ENCODE measurements around the gene TEC.

TEC gene

GRCh38 chr4:48250343-48250742, 19.3 kb downstream of the TEC start:
- Histone ChIP-seq H3K4me1 (no peaks in the 10 kb centered on the region), H3K4me3 (ENCODE audit: low read depth, low read length) (no peak overlapping the region), H3K4me2 (ENCODE audit: low read length) (no peak overlapping the region), H3K9me3 (ENCODE audit: control insufficient read depth, low read length) (no peaks in the 10 kb centered on the region), H3K9ac (no peak overlapping the region), H3K27me3 (ENCODE audit: control insufficient read depth, insufficient read depth, low read length) (no peaks in the 10 kb centered on the region), H3K36me3 (ENCODE audit: control insufficient read depth, insufficient read depth, low read length) (no peaks in the 10 kb centered on the region), H3K79me2 (no peaks in the 10 kb centered on the region), H3K27ac (no peak overlapping the region), H2AFZ (no peak overlapping the region)
- TF ChIP-seq CTCF (IDR thresholded peaks at IDR 0.05) = no peak

GRCh38 chr4:48249378-48249777, 20.3 kb downstream of the TEC start:
- Histone ChIP-seq H3K79me2 (no peaks in the 10 kb centered on the region), H3K27me3 (ENCODE audit: control insufficient read depth, insufficient read depth, low read length) (no peaks in the 10 kb centered on the region), H2AFZ (no peak overlapping the region), H3K27ac (no peak overlapping the region), H3K9me3 (ENCODE audit: control insufficient read depth, low read length) (no peaks in the 10 kb centered on the region), H3K36me3 (ENCODE audit: control insufficient read depth, insufficient read depth, low read length) (no peaks in the 10 kb centered on the region), H3K4me3 (ENCODE audit: low read depth, low read length) (no peak overlapping the region), H3K4me1 (no peaks in the 10 kb centered on the region), H3K9ac (no peak overlapping the region), H3K4me2 (ENCODE audit: low read length) (no peak overlapping the region)
- TF ChIP-seq CTCF (IDR thresholded peaks at IDR 0.05) = no peak

GRCh38 chr4:48248559-48248953, 21.1 kb downstream of the TEC start:
- no peaks in the 10 kb centered on the region for H3K9me3 ChIP-seq (ENCODE audit: control insufficient read depth, low read length)
- no peak overlapping the region for H3K9ac ChIP-seq
- no peak overlapping the region for H2AFZ ChIP-seq
- no peak overlapping the region for H3K27ac ChIP-seq
- H3K4me1 ChIP-seq = no peaks in the 10 kb centered on the region
- H3K79me2 ChIP-seq = no peaks in the 10 kb centered on the region
- no peak overlapping the region for H3K4me3 ChIP-seq (ENCODE audit: low read depth, low read length)
- H3K36me3 ChIP-seq (ENCODE audit: control insufficient read depth, insufficient read depth, low read length) = no peaks in the 10 kb centered on the region
- no peaks in the 10 kb centered on the region for H3K27me3 ChIP-seq (ENCODE audit: control insufficient read depth, insufficient read depth, low read length)
- no peak overlapping the region for H3K4me2 ChIP-seq (ENCODE audit: low read length)
- TF ChIP-seq CTCF (IDR thresholded peaks at IDR 0.05) = no peak

GRCh38 chr4:48247878-48248558, 21.6 kb downstream of the TEC start:
- H3K4me3 ChIP-seq (ENCODE audit: low read depth, low read length) = no peak overlapping the region
- H3K4me2 ChIP-seq (ENCODE audit: low read length) = no peak overlapping the region
- no peak for TF ChIP-seq CTCF (IDR thresholded peaks at IDR 0.05)
- no peaks in the 10 kb centered on the region for H3K27me3 ChIP-seq (ENCODE audit: control insufficient read depth, insufficient read depth, low read length)
- no peak overlapping the region for H3K9ac ChIP-seq
- H3K79me2 ChIP-seq = no peaks in the 10 kb centered on the region
- no peaks in the 10 kb centered on the region for H3K4me1 ChIP-seq
- H2AFZ ChIP-seq = no peak overlapping the region
- H3K9me3 ChIP-seq (ENCODE audit: control insufficient read depth, low read length) = no peaks in the 10 kb centered on the region
- H3K27ac ChIP-seq = no peak overlapping the region
- no peaks in the 10 kb centered on the region for H3K36me3 ChIP-seq (ENCODE audit: control insufficient read depth, insufficient read depth, low read length)
